Peyer's patch (tissue), 4 donors: ENCODE data around the gene ULK2. TPM values are rescaled to one million over a fixed set of nuclear protein-coding genes. Genes with fewer than 3 reads are reported as not detected.

Source experiments
- DNase-seq, 3 donors: peaks; one replicate each; pipeline ENCODE4 v3.0.0-alpha.2; 2017 to 2019
- H3K27ac ChIP-seq, 4 donors: fragments of 200-600 bp; sonication (generic); one replicate each; pipeline ENCODE4 v1.5.1; 2016 to 2019
- H3K27me3 ChIP-seq, 2 donors: fragments of 200-600 bp; sonication (generic); one replicate each; pipeline ENCODE4 v1.5.1; 2019
- H3K36me3 ChIP-seq, 3 donors: fragments of 200-600 bp; sonication (generic); one replicate each; pipeline ENCODE4 v1.5.1; 2016 to 2019
- H3K4me1 ChIP-seq, 4 donors: fragments of 200-600 bp; sonication (generic); one replicate each; pipeline ENCODE4 v1.5.1; 2016 to 2019
- H3K4me3 ChIP-seq, 4 donors: fragments of 200-600 bp; sonication (generic); 1 replicate in 3 of 4; 2 replicates in 1 of 4; pipeline ENCODE4 v1.5.1; 2016 to 2019; ENCODE audit warnings: mild to moderate bottlenecking in 1 of 4
- H3K9me3 ChIP-seq, 4 donors: fragments of 200-600 bp; sonication (generic); one replicate each; pipeline ENCODE4 v1.5.1; 2016 to 2019; ENCODE audit warnings: mild to moderate bottlenecking in 1 of 4
- CTCF ChIP-seq, 6 experiments: fragments of 450-650 bp in 4 of 6; fragments of 200-600 bp in 2 of 6; sonication (generic) in 1 of 6; IDR thresholded peaks; one replicate each; pipeline ENCODE4 v1.5.1; 2017 to 2019; ENCODE audit warnings: antibody characterized with exemption in 6 of 6, mild to moderate bottlenecking in 3 of 6, moderate library complexity in 1 of 6
- POLR2A ChIP-seq, 2 donors: fragments of 450-650 bp; IDR thresholded peaks; one replicate each; pipeline ENCODE4 v1.5.1; 2017; ENCODE audit warnings: antibody characterized with exemption in 2 of 2, mild to moderate bottlenecking in 2 of 2, moderate library complexity in 2 of 2
- total RNA-seq, 4 donors: library from RNA; depleted of rRNA; stranded (reverse); fragments of >200 nt; gene quantifications; one replicate each; pipeline ENCODE4 v1.1.0, GENCODE V29; 2016

Gene ULK2
- total RNA-seq, 4 donors from 2014 or later: 2.8 to 8.8 (median 5.3) TPM

- Histone ChIP-seq H3K27ac (peak overlapping the region; percentile 69 to 89 (median 78)), H3K9me3 (no peaks in the 10 kb centered on the region), H3K36me3 (no peaks in the 10 kb centered on the region), H3K4me3 (no peak overlapping the region), H3K27me3 (no peaks in the 10 kb centered on the region), H3K4me1 (peaks cover 0 to 23% (median 5%) of the 10 kb centered on the region in 4 donors)
- TF ChIP-seq CTCF (IDR thresholded peaks at IDR 0.05) (no peak), POLR2A (IDR thresholded peaks at IDR 0.05) (no peak)
- peak in 1 of 3 donors; percentile 64 for DNase-seq
These were observed 140.1 kb downstream of the ULK2 start for GRCh38 chr17:19727501-19728078.

DNA sequence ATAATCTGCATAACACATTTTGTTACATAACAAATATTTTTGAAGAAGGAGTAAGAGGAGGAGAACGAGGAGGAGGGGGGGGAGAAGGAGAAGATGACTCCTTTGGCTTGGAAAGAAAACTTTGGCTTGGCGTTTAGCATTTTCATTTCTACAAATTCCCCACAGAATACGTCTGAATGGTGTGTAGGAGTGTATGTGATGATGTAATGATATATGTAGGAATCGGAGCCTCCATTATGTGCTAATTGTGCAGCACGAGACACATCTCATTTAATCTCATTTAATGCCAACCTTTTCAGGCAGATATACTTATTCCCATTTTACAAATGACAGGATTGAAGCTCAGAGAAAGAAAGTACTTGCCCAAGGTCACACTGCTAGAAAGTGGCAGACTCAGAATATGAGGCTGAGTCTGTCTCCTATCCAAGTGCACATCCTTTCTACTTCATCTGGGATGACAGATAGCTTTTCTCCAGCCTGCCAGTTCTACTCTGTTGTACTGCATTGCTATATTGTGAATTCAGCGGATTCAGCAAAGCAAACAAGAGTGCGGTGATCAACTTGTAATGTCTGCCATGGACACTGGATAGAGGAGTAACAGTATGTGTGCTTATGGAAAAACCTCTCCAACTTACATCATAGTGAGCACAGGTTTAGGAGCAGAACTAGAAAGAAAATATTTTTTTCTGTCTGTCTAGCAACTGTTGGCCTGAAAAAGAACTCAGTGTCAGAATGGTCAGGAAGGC, 140.9 kb downstream of the ULK2 start:
- Histone ChIP-seq H3K4me3 (no peak overlapping the region), H3K27me3 (no peaks in the 10 kb centered on the region), H3K36me3 (no peaks in the 10 kb centered on the region), H3K27ac (peak overlapping the region; percentile 69 to 89 (median 78)), H3K4me1 (peaks cover 0 to 23% (median 5%) of the 10 kb centered on the region in 4 donors), H3K9me3 (no peaks in the 10 kb centered on the region)
- no peak for DNase-seq
- TF ChIP-seq POLR2A (IDR thresholded peaks at IDR 0.05) (no peak), CTCF (IDR thresholded peaks at IDR 0.05) (no peak)

DNA sequence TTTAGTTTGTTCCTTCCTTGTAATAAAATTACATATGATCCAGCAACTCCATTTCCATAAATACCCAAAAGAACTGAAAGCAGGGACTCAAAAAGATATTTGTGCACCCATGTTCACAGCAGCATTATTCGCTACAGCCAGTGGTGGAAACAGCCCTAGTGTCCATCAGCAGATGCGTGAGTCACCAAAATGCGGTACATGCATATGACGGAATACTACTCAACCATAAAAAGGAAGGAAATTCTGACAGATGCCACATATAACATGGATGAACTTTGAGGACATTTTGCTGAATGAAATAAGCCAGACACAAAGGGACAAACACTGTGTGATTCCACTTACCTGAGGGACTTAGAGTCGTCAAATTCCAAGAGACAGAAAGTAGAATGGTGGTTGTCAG, 142.2 kb downstream of the ULK2 start:
- DNase-seq: no peak
- Histone ChIP-seq H3K27me3 (no peaks in the 10 kb centered on the region), H3K27ac (no peak overlapping the region), H3K9me3 (no peaks in the 10 kb centered on the region), H3K4me1 (peaks cover 0 to 30% (median 5%) of the 10 kb centered on the region in 4 donors), H3K4me3 (no peak overlapping the region), H3K36me3 (no peaks in the 10 kb centered on the region)
- TF ChIP-seq POLR2A (IDR thresholded peaks at IDR 0.05): no peak
- no peak for TF ChIP-seq CTCF (IDR thresholded peaks at IDR 0.05)

- peak overlapping the region in 3 of 4 donors; percentile 26 to 63 (median 57) for H3K27ac ChIP-seq
- peak overlapping the region; percentile 23 to 40 (median 38) for H3K4me3 ChIP-seq
- peak; percentile 55 to 83 (median 76) for DNase-seq
- no peaks in the 10 kb centered on the region for H3K36me3 ChIP-seq
- H3K27me3 ChIP-seq: no peaks in the 10 kb centered on the region
- H3K9me3 ChIP-seq: no peaks in the 10 kb centered on the region
- H3K4me1 ChIP-seq: peaks cover 0 to 38% (median 8%) of the 10 kb centered on the region in 4 donors
- TF ChIP-seq CTCF (IDR thresholded peaks at IDR 0.05) (no peak), POLR2A (IDR thresholded peaks at IDR 0.05) (peak in 1 of 2 donors; percentile 20)
These were observed 143.0 kb downstream of the ULK2 start for GRCh38 chr17:19724501-19725420.

DNA sequence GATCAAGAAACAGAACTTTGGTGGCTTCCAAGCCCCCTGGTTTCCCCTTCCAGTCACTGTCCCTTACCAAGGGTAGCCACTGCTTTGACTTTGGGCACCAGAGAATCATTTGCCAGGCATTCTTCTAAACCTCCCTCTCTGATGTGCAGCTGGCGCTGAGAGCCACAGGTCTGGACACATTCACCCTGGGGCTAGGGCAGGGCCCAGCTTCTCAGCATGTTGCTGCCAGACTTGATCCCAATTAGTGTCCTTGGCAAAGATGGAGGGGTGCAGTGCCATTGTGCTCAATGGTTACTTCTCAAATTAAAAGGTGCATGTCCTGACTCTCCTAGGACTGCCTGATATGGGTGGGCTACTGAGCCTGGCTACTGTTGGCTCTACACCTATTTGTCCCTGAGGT, 143.8 kb downstream of the ULK2 start:
- Histone ChIP-seq H3K9me3 (no peaks in the 10 kb centered on the region), H3K4me1 (peaks cover 0 to 43% (median 10%) of the 10 kb centered on the region in 4 donors), H3K27me3 (no peaks in the 10 kb centered on the region), H3K36me3 (no peaks in the 10 kb centered on the region), H3K4me3 (no peak overlapping the region), H3K27ac (no peak overlapping the region)
- TF ChIP-seq POLR2A (IDR thresholded peaks at IDR 0.05) (no peak), CTCF (IDR thresholded peaks at IDR 0.05) (no peak)
- DNase-seq: no peak
